Progenitor cell of endocrine pancreas (in vitro differentiated cells): ENCODE results near the gene NFKBIA. TPM values are rescaled to one million over a fixed set of nuclear protein-coding genes. Genes with fewer than 3 reads are reported as not detected.

Experiments
- DNase-seq: peaks from one replicate; pipeline ENCODE4 v3.0.0; 2021; ENCODE audit warnings: low spot score; ENCODE audit not compliant: unreplicated experiment
- H3K27ac Mint-ChIP-seq: 2 replicates; pipeline ENCODE4 v1.8.0; 2021; ENCODE audit warnings: mild to moderate bottlenecking, moderate library complexity, mixed read lengths
- H3K27me3 Mint-ChIP-seq: 2 replicates; pipeline ENCODE4 v1.8.0; 2021; ENCODE audit warnings: mixed read lengths
- H3K36me3 Mint-ChIP-seq: 2 replicates; pipeline ENCODE4 v1.8.0; 2022; ENCODE audit warnings: mixed read lengths; ENCODE audit not compliant: insufficient read depth
- H3K4me1 Mint-ChIP-seq: 2 replicates; pipeline ENCODE4 v1.8.0; 2021; ENCODE audit warnings: low read depth, mixed read lengths
- H3K4me3 Mint-ChIP-seq: 2 replicates; pipeline ENCODE4 v1.8.0; 2021; ENCODE audit warnings: low read depth, mild to moderate bottlenecking, moderate library complexity, mixed read lengths
- H3K9me3 Mint-ChIP-seq: 2 replicates; pipeline ENCODE4 v1.8.0; 2021; ENCODE audit warnings: low read depth, mixed read lengths
- total RNA-seq: library from RNA; stranded (reverse); gene quantifications from 2 replicates; pipeline ENCODE4 v1.2.1, GENCODE V29; 2021
- TF ChIP-seq, protein P1 (sequence below): fragments of 200-600 bp; sonication (generic); IDR thresholded peaks from one replicate; pipeline ENCODE4 v1.5.0; 2021; ENCODE audit warnings: antibody characterized with exemption, mild to moderate bottlenecking; ENCODE audit not compliant: unreplicated experiment

Gene NFKBIA
- total RNA-seq, 1 donor from 2014 or later = 31.8 TPM

DNA sequence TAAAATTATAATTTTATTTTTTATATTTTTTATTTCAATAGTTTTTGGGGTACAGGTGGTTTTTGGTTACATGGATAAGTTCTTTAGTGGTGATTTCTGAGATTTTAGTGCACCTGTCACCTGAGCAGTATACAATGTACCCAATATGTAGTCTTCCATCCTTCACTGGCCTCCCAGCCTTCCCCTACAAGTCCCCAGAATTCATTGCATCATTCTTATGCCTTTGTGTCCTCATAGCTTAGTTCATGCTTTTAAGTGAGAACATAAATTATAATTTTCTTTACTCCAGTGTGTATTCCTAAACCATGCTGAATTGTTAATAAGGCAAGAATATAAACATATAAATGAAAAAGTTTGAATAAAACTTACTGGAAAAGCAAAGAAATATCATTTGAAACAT is 19.1 kb upstream of the NFKBIA start:
- TF ChIP-seq, protein P1, sequence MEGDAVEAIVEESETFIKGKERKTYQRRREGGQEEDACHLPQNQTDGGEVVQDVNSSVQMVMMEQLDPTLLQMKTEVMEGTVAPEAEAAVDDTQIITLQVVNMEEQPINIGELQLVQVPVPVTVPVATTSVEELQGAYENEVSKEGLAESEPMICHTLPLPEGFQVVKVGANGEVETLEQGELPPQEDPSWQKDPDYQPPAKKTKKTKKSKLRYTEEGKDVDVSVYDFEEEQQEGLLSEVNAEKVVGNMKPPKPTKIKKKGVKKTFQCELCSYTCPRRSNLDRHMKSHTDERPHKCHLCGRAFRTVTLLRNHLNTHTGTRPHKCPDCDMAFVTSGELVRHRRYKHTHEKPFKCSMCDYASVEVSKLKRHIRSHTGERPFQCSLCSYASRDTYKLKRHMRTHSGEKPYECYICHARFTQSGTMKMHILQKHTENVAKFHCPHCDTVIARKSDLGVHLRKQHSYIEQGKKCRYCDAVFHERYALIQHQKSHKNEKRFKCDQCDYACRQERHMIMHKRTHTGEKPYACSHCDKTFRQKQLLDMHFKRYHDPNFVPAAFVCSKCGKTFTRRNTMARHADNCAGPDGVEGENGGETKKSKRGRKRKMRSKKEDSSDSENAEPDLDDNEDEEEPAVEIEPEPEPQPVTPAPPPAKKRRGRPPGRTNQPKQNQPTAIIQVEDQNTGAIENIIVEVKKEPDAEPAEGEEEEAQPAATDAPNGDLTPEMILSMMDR = no peak
- peaks cover 5% of the 10 kb centered on the region for H3K9me3 Mint-ChIP-seq
- no peak overlapping the region for H3K27ac Mint-ChIP-seq
- no peaks in the 10 kb centered on the region for H3K36me3 Mint-ChIP-seq
- no peaks in the 10 kb centered on the region for H3K4me1 Mint-ChIP-seq
- no peaks in the 10 kb centered on the region for H3K27me3 Mint-ChIP-seq
- no peak for DNase-seq
- H3K4me3 Mint-ChIP-seq = no peak overlapping the region

GRCh38 chr14:35420036-35420811 is 15.7 kb upstream of the NFKBIA start:
- Mint-ChIP-seq H3K4me3 (no peak overlapping the region), H3K4me1 (peaks cover 13% of the 10 kb centered on the region), H3K27me3 (peaks cover 3% of the 10 kb centered on the region), H3K36me3 (no peaks in the 10 kb centered on the region), H3K27ac (no peak overlapping the region), H3K9me3 (peaks cover 5% of the 10 kb centered on the region)
- TF ChIP-seq, protein P1 = no peak
- no peak for DNase-seq

DNA sequence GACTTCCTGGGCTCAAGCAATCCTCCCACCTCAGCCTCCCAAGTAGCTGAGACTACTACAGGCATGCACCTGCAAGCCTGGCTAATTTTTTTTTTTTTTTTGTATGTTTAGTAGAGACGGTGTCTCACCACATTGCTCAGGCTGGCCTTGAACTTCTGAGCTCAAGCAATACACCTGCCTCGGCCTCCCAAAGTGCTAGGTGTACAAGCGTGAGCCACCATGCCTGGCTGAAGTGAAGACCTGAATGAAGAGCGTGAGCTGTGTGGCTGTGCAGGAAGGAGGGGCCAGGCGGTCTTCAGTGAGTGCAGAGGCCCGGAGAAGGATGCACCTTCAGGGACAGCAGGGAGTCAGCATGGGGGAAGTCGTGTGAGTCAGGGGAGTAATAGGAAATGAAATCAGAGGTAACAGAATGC is 14.9 kb upstream of the NFKBIA start:
- Mint-ChIP-seq H3K36me3 (no peaks in the 10 kb centered on the region), H3K27ac (no peak overlapping the region), H3K9me3 (peaks cover 5% of the 10 kb centered on the region), H3K4me3 (no peak overlapping the region), H3K27me3 (peaks cover 3% of the 10 kb centered on the region), H3K4me1 (peaks cover 13% of the 10 kb centered on the region)
- TF ChIP-seq, protein P1 = no peak
- no peak for DNase-seq

DNA sequence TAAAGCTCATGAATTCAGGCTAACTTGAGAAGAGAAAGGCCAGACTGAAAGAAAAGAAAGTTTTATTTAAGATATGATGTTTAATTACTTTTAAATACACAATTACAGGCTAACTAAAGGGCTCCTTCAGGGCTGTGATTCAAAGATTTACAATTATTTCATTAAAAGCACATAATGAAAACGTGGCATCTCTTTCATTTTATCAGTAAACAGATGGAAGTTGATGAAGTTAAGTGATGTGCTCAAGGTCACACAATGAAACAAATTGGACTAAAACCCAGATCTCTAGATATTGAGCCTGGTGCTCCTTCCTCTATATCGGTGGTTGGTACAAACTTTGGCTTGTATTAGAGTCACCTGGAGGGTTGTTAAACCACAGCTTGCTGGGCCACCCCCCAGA is 13.5 kb upstream of the NFKBIA start:
- Mint-ChIP-seq H3K27me3 (peaks cover 3% of the 10 kb centered on the region), H3K9me3 (no peaks in the 10 kb centered on the region), H3K4me1 (peaks cover 14% of the 10 kb centered on the region), H3K36me3 (no peaks in the 10 kb centered on the region), H3K27ac (no peak overlapping the region), H3K4me3 (no peak overlapping the region)
- no peak for DNase-seq
- TF ChIP-seq, protein P1 = no peak

DNA sequence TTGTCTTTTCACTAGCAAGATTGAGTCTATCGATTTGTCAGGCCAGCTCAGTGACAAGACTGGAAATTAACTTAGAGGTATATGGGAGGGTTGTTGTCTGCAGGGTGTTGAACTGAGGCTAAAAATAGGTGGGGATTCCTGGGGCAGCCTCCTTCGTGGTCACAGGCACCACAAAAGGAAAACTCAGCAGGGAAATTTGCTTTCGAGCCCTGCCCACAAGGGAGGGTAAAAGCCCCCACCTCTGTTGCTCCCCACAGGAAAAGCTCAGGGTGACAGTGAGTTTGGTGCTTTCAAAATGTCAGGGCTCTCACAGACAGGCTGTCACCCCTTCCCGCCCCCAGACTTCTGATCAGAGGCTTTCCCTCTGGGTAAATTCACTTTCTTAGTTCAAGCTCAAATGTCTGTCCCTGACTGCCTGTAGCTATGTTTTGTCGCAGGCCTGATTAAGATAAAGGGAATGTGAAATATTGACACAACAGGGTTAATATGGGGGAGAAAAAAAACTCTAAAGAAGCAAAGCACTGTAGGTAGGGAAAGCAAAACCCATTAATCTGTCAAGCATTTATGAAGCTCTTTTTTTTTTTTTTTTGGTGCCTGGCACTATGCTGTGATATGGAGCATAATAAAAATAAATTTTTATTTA is 11.7 kb upstream of the NFKBIA start:
- Mint-ChIP-seq H3K27me3 (peaks cover 3% of the 10 kb centered on the region), H3K9me3 (no peaks in the 10 kb centered on the region), H3K27ac (no peak overlapping the region), H3K36me3 (no peaks in the 10 kb centered on the region), H3K4me3 (no peak overlapping the region), H3K4me1 (peaks cover 18% of the 10 kb centered on the region)
- DNase-seq = no peak
- TF ChIP-seq, protein P1 = no peak
